Heart right ventricle (tissue), 16 donors: ENCODE measurements around the gene ADSS1. TPM values are rescaled to one million over a fixed set of nuclear protein-coding genes. Genes with fewer than 3 reads are reported as not detected.
A peak's percentile ranks its signal among the peaks of the same experiment; 100 is the strongest.

Experiments
- ATAC-seq, 8 donors: fragments of 200-7000 bp; cut with Tn5 transposase; one replicate each; pipeline ENCODE4 v1.9.1; 2020; ENCODE audit warnings: mild to moderate bottlenecking in 8 of 8, moderate library complexity in 8 of 8, moderate number of reproducible peaks in 1 of 8
- DNase-seq, 2 donors: peaks; one replicate each; pipeline ENCODE4 v3.0.0-alpha.2; 2020
- H3K27ac ChIP-seq, 10 donors: fragments of 200-600 bp; sonication (generic) in 2 of 10; one replicate each; pipeline versions ENCODE4 v1.5.0 to v1.8.0; 2020 to 2022; ENCODE audit warnings: mild to moderate bottlenecking in 3 of 10
- H3K27me3 ChIP-seq, 7 donors: fragments of 200-600 bp; one replicate each; pipeline ENCODE4 v1.8.0; 2021 to 2022; ENCODE audit warnings: mild to moderate bottlenecking in 2 of 7
- H3K36me3 ChIP-seq, 9 donors: fragments of 200-600 bp; sonication (generic) in 1 of 9; one replicate each; pipeline versions ENCODE4 v1.5.0 to v1.8.0; 2020 to 2022; ENCODE audit warnings: mild to moderate bottlenecking in 2 of 9
- H3K4me1 ChIP-seq, 9 donors: fragments of 200-600 bp; sonication (generic) in 1 of 9; one replicate each; pipeline versions ENCODE4 v1.5.0 to v1.8.0; 2020 to 2022; ENCODE audit warnings: mild to moderate bottlenecking in 4 of 9
- H3K4me3 ChIP-seq, 10 donors: fragments of 200-600 bp; sonication (generic) in 2 of 10; one replicate each; pipeline versions ENCODE4 v1.5.0 to v1.8.0; 2020 to 2022; ENCODE audit warnings: mild to moderate bottlenecking in 7 of 10, moderate library complexity in 2 of 10
- H3K9me3 ChIP-seq, 11 donors: fragments of 200-600 bp in 10 of 11; sonication (generic) in 2 of 11; one replicate each; pipeline versions ENCODE4 v1.5.0 to v1.8.0; 2013 to 2022; ENCODE audit warnings: mild to moderate bottlenecking in 2 of 11, control low read depth in 1 of 11, moderate library complexity in 1 of 11
- CTCF ChIP-seq, 9 donors: fragments of 200-600 bp; sonication (generic) in 2 of 9; IDR thresholded peaks; one replicate each; pipeline versions ENCODE4 v1.5.0 to v1.8.0; 2021 to 2022; ENCODE audit warnings: antibody characterized with exemption in 9 of 9, mild to moderate bottlenecking in 5 of 9, moderate library complexity in 1 of 9
- WGBS, 2 donors: extraction: QIAGEN DNeasy Blood & Tissue Kit; methylation state at CpG; one replicate each; pipeline ENCODE4 v1.1.7; 2013; ENCODE audit warnings: inconsistent platforms in 1 of 2; 5-methylcytosine and 5-hydroxymethylcytosine counted together
- intact Hi-C, 10 donors: fragments of 100-400 bp; cut with DNase I; formaldehyde crosslinking; loops; one replicate each; pipeline versions ENCODE4 v1.11.1 to v1.14.2; 2022
- polyA plus RNA-seq, 2 donors: library from polyadenylated mRNA; stranded (reverse); fragments of 200-250 nt; gene quantifications; one replicate each; pipeline ENCODE4 v1.2.3, GENCODE V29; 2013
- total RNA-seq, 10 donors: library from RNA; stranded (reverse); fragmentation: NEBNext Ultra II Directional in 3 of 10; extraction: Animal tissue kit (Norgen Biotek cat#: 25700) in 3 of 10; gene quantifications; one replicate each; pipeline versions ENCODE4 v1.2.1 to v1.2.4, GENCODE V29; 2021 to 2023
- donor health status: Arrhythmogenic right ventricular cardiomyopathy.
- donor health status: ischemic (EF 13 %, LVEDD 7.1; RV severe dilation, severe dysfunction).
- donor health status: healthy with polysubstance abuse.
- donor health status: DM: no; HTN: yes; CAD: no.
- donor health status: DM: no; HTN: no; CAD: no.
- donor health status: ischemic (EF 25% LVEDD 6.9; RV normal size, moderate dysfunction).
- donor health status: ischemic (EF 25% LVEDD 5.7; RV mildly dilated, moderate dysfunction).
- donor health status: healthy.
- donor health status: DM: yes; HTN: yes; CAD: no.
- donor health status: Ischemic cardiomyopathy.
- donor health status: ischemic (EF 35%, LVEDD 5.7; RV mildly dilated, moderate dysfunction).
- donor health status: nonischemic (EF 11% LVEDD 7.7; RV severe dilation, severe dysfunction).
- donor health status: DM: yes; HTN: yes; CAD: no.
- donor health status: PGD.
- donor health status: ischemic (EF 29% LVEDD 5.4; RV normal size, mild dysfunction).
- donor health status: nonischemic (EF 23%, LVEDD 6.1; RV moderate dilation, normal function).

Gene ADSS1
- total and polyA plus RNA-seq, 12 donors = 74.6 to 295 (median 195) TPM

GRCh38 chr14:104709387-104710039 is 14.5 kb upstream of the ADSS1 start:
- DNase-seq = no peak
- peak in 4 of 8 donors; percentile 3 to 41 (median 23) for ATAC-seq
- H3K9me3 ChIP-seq = no peaks in the 10 kb centered on the region
- peaks cover 0 to 22% (median 4%) of the 10 kb centered on the region in 9 donors for H3K4me1 ChIP-seq
- intact Hi-C loops = loop anchor here in 8 of 10 donors (2.0 to 5.0 kb wide), 5 partner anchors 45 to 61 kb away; no protein-coding TSS in a partner anchor
- peaks cover 6 to 83% (median 51%) of the 10 kb centered on the region in 9 donors for H3K36me3 ChIP-seq
- peak overlapping the region in 1 of 10 donors; percentile 5 for H3K27ac ChIP-seq
- TF ChIP-seq CTCF (IDR thresholded peaks at IDR 0.05) = peak in 1 of 9 donors; percentile 8
- 72 to 78% methylated on average over 17 to 18 of the region's 18 CpGs for WGBS, 2 donors
- H3K27me3 ChIP-seq = no peaks in the 10 kb centered on the region
- no peak overlapping the region for H3K4me3 ChIP-seq

GRCh38 chr14:104710071-104710735 is 13.8 kb upstream of the ADSS1 start:
- ATAC-seq = no peak
- Histone ChIP-seq H3K4me3 (no peak overlapping the region), H3K27me3 (no peaks in the 10 kb centered on the region), H3K9me3 (no peaks in the 10 kb centered on the region), H3K27ac (no peak overlapping the region), H3K4me1 (peaks cover 0 to 22% (median 4%) of the 10 kb centered on the region in 9 donors), H3K36me3 (peaks cover 6 to 83% (median 52%) of the 10 kb centered on the region in 9 donors)
- 90 to 94% methylated on average over 33 to 34 of the region's 34 CpGs for WGBS, 2 donors
- TF ChIP-seq CTCF (IDR thresholded peaks at IDR 0.05) = no peak
- intact Hi-C loops = no loop called here
- DNase-seq = no peak

GRCh38 chr14:104712881-104713734 is 10.9 kb upstream of the ADSS1 start:
- Histone ChIP-seq H3K4me1 (peaks cover 0 to 27% (median 8%) of the 10 kb centered on the region in 9 donors), H3K36me3 (peaks cover 6 to 88% (median 57%) of the 10 kb centered on the region in 9 donors), H3K27ac (no peak overlapping the region), H3K9me3 (no peaks in the 10 kb centered on the region), H3K4me3 (no peak overlapping the region), H3K27me3 (no peaks in the 10 kb centered on the region)
- no peak for TF ChIP-seq CTCF (IDR thresholded peaks at IDR 0.05)
- WGBS, 2 donors = 93% methylated on average over 37 to 40 of the region's 40 CpGs
- DNase-seq (no peak), ATAC-seq (no peak)
- intact Hi-C loops = no loop called here

GRCh38 chr14:104714066-104714465 is 10.0 kb upstream of the ADSS1 start:
- ATAC-seq (no peak), DNase-seq (no peak)
- 93 to 94% methylated on average over 16 of the region's 16 CpGs for WGBS, 2 donors
- Histone ChIP-seq H3K4me3 (no peak overlapping the region), H3K27me3 (no peaks in the 10 kb centered on the region), H3K4me1 (peaks cover 0 to 27% (median 13%) of the 10 kb centered on the region in 9 donors), H3K9me3 (no peaks in the 10 kb centered on the region), H3K36me3 (peaks cover 6 to 94% (median 59%) of the 10 kb centered on the region in 9 donors), H3K27ac (no peak overlapping the region)
- no peak for TF ChIP-seq CTCF (IDR thresholded peaks at IDR 0.05)
- intact Hi-C loops = no loop called here
